Ovary (tissue), 9 donors: ENCODE data around the gene LRRC36. TPM values are rescaled to one million over a fixed set of nuclear protein-coding genes. Genes with fewer than 3 reads are reported as not detected.
A peak's percentile ranks its signal among the peaks of the same experiment; 100 is the strongest.

Source experiments
- DNase-seq, 5 donors: peaks; one replicate each; pipeline ENCODE4 v3.0.0-alpha.2; 2019 to 2020
- H3K27ac ChIP-seq, 2 donors: fragments of 200-600 bp; one replicate each; pipeline versions ENCODE4 v1.5.1 to v1.8.0; 2019 to 2022
- H3K27me3 ChIP-seq: fragments of 200-600 bp; one replicate; pipeline ENCODE4 v1.8.0; 2022
- H3K36me3 ChIP-seq: fragments of 200-600 bp; sonication (generic); one replicate; pipeline ENCODE4 v1.5.1; 2019
- H3K4me1 ChIP-seq: one replicate; pipeline ENCODE4 v1.8.1; 2013; ENCODE audit warnings: mild to moderate bottlenecking, moderate library complexity; ENCODE audit not compliant: insufficient read depth
- H3K4me3 ChIP-seq: fragments of 200-600 bp; sonication (generic); one replicate; pipeline ENCODE4 v1.5.1; 2017
- H3K9me3 ChIP-seq, 2 donors: fragments of 200-600 bp in 1 of 2; sonication (generic) in 1 of 2; one replicate each; pipeline versions ENCODE4 v1.5.1 to v1.8.1; 2013 to 2019; ENCODE audit warnings: mild to moderate bottlenecking in 1 of 2, moderate library complexity in 1 of 2
- EP300 ChIP-seq: sonication (generic); formaldehyde crosslinking; IDR thresholded peaks from one replicate; pipeline ENCODE4 v1.6.1; 2017; ENCODE audit warnings: antibody characterized with exemption
- POLR2A ChIP-seq: fragments of 450-650 bp; IDR thresholded peaks from one replicate; pipeline ENCODE4 v1.6.1; 2017; ENCODE audit warnings: antibody characterized with exemption, mild to moderate bottlenecking, moderate library complexity
- WGBS, 3 donors: extraction: QIAGEN DNeasy Blood & Tissue Kit in 1 of 3; methylation state at CpG; one replicate each; pipeline versions ENCODE4 v1.1.5 to v1.1.7; 2013 to 2017; 5-methylcytosine and 5-hydroxymethylcytosine counted together
- intact Hi-C, 4 donors: fragments of 100-400 bp; cut with DNase I; formaldehyde crosslinking; loops; one replicate each; pipeline versions ENCODE4 v1.11.0 to v1.15.1; 2022 to 2023
- polyA plus RNA-seq, 2 donors: library from polyadenylated mRNA; stranded (reverse); fragments of 200-250 nt in 1 of 2; fragments of 350-450 nt in 1 of 2; fragmentation: Illumina TruSeq in 1 of 2; extraction: RNeasy Lipid Tissue Mini Kit (QIAGEN cat#74804) in 1 of 2; gene quantifications; one replicate each; pipeline ENCODE4 v1.2.3, GENCODE V29; 2013 to 2014
- total RNA-seq, 7 donors: library from RNA; depleted of rRNA in 2 of 7; stranded (reverse); fragments of >200 nt in 2 of 7; fragmentation: NEBNext Ultra II Directional in 3 of 7; extraction: Animal tissue kit (Norgen Biotek cat#: 25700) in 3 of 7; gene quantifications; one replicate each; pipeline versions ENCODE4 v1.1.0 to v1.2.4, GENCODE V29; 2016 to 2023
- TF ChIP-seq, protein P1 (sequence below), 3 donors: fragments of 450-650 bp in 2 of 3; fragments of 200-600 bp in 1 of 3; IDR thresholded peaks; one replicate each; pipeline versions ENCODE4 v1.5.1 to v1.8.0; 2016 to 2022; ENCODE audit warnings: antibody characterized with exemption in 3 of 3, mild to moderate bottlenecking in 1 of 3
- donor health status: DM: no; HTN: no; CAD: no; lungs with moderate emphysema.
- donor health status: DM: no; HTN: no; CAD: no.
- donor health status: Bipolar disorder and iron deficiency.
- donor health status: DM: yes; HTN: yes; CAD: no.
- donor health status: DM: no; HTN: no; CAD: no.
- donor health status: DM: yes; HTN: yes; CAD: no.

LRRC36 gene
- total and polyA plus RNA-seq, 9 donors, result 0.58 to 2.6 (median 0.96) TPM; not detected in 1

DNA sequence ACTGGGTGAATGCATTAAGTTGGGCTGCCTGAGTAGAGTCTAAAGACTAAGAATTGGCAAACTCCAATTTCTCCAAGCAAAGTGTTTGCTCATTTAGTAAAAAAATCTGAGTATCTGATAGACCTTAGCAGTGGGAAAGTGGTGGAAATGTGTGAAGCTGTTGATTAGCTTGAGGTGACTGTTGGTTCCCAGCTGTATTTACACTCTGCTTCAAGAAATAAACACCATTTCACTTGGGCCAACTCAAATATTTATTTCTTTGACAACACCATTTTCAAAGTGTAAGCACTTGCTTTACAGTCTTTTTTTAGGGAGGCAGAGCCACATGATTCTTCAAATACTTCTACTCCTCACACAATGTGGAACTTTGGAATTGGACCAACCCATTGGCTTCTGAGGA lies 8.8 kb upstream of the LRRC36 start:
- H3K27me3 ChIP-seq, result no peaks in the 10 kb centered on the region
- TF ChIP-seq EP300 (no peak), POLR2A (no peak)
- TF ChIP-seq, protein P1, sequence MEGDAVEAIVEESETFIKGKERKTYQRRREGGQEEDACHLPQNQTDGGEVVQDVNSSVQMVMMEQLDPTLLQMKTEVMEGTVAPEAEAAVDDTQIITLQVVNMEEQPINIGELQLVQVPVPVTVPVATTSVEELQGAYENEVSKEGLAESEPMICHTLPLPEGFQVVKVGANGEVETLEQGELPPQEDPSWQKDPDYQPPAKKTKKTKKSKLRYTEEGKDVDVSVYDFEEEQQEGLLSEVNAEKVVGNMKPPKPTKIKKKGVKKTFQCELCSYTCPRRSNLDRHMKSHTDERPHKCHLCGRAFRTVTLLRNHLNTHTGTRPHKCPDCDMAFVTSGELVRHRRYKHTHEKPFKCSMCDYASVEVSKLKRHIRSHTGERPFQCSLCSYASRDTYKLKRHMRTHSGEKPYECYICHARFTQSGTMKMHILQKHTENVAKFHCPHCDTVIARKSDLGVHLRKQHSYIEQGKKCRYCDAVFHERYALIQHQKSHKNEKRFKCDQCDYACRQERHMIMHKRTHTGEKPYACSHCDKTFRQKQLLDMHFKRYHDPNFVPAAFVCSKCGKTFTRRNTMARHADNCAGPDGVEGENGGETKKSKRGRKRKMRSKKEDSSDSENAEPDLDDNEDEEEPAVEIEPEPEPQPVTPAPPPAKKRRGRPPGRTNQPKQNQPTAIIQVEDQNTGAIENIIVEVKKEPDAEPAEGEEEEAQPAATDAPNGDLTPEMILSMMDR (IDR thresholded peaks at IDR 0.05), result no peak
- DNase-seq, result no peak
- H3K9me3 ChIP-seq, result no peaks in the 10 kb centered on the region
- H3K36me3 ChIP-seq, result no peaks in the 10 kb centered on the region
- H3K4me3 ChIP-seq, result no peak overlapping the region
- no peak overlapping the region for H3K27ac ChIP-seq
- H3K4me1 ChIP-seq, result no peaks in the 10 kb centered on the region
- intact Hi-C loops, result no loop called here

DNA sequence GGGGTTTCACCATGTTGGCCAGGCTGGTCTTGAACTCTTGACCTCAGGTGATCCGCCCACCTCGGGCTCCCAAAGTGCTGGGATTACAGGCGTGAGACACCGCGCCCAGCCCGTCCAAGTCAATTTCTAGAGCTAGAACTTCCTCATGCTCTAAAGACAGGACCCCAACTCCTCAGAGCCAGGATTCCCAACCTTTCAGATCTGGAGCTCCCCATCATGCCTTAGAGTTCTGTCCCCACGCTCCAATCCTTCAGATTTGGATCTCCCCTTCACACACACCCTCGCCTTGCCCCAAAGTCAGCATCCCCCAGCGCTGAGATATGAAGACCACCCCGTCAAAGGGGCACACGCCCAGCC lies 522 bp upstream of the LRRC36 start:
- intact Hi-C loops, result no loop called here
- TF ChIP-seq EP300 (no peak), POLR2A (no peak)
- TF ChIP-seq, protein P1 (IDR thresholded peaks at IDR 0.05), result no peak
- Histone ChIP-seq H3K4me1 (peaks cover 8% of the 10 kb centered on the region), H3K4me3 (peak overlapping the region; percentile 41), H3K27ac (no peak overlapping the region), H3K27me3 (no peaks in the 10 kb centered on the region), H3K36me3 (no peaks in the 10 kb centered on the region), H3K9me3 (no peaks in the 10 kb centered on the region)
- DNase-seq, result no peak
- WGBS, 3 donors, result 22 to 40% (median 35%) methylated on average over 11 of the region's 11 CpGs

- no peak for DNase-seq
- no peaks in the 10 kb centered on the region for H3K36me3 ChIP-seq
- H3K27me3 ChIP-seq, result no peaks in the 10 kb centered on the region
- intact Hi-C loops, result no loop called here
- no peaks in the 10 kb centered on the region for H3K9me3 ChIP-seq
- peak overlapping the region in 1 of 2 donors; percentile 26 for H3K27ac ChIP-seq
- peaks cover 8% of the 10 kb centered on the region for H3K4me1 ChIP-seq
- TF ChIP-seq POLR2A (no peak), EP300 (no peak)
- TF ChIP-seq, protein P1 (IDR thresholded peaks at IDR 0.05), result no peak
- H3K4me3 ChIP-seq, result no peak overlapping the region
- 27 to 45% (median 27%) methylated on average over 3 of the region's 3 CpGs for WGBS, 3 donors
Observed at GRCh38 chr16:67327743-67328142, 1.1 kb downstream of the LRRC36 start.

DNA sequence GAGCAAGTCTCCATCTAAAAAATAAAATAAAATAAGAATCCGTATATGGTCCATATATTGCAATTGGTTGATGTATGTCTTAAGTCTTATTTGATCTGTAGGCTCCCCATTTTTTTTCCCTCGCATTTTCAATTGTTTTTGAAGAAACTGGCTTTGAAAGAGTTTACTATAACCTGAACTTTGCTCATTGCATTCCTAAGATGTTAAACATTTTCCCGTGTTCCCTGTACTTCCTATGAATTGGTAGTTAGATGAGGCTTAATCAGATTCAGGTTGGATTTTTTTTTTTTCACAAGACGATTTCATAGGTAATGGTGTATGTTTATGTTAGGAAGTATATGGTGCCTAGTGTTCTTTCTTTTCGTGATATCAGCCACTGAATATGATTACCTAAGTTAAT lies 3.3 kb downstream of the LRRC36 start:
- Histone ChIP-seq H3K4me1 (peaks cover 8% of the 10 kb centered on the region), H3K9me3 (no peaks in the 10 kb centered on the region), H3K36me3 (no peaks in the 10 kb centered on the region), H3K27ac (no peak overlapping the region), H3K4me3 (no peak overlapping the region), H3K27me3 (no peaks in the 10 kb centered on the region)
- no peak for DNase-seq
- TF ChIP-seq, protein P1 (IDR thresholded peaks at IDR 0.05), result no peak
- TF ChIP-seq EP300, result no peak
- no peak for TF ChIP-seq POLR2A
- 47 to 58% (median 55%) methylated on average over 5 of the region's 5 CpGs for WGBS, 3 donors
- intact Hi-C loops, result no loop called here

GRCh38 chr16:67333315-67333714 lies 6.7 kb downstream of the LRRC36 start:
- H3K4me3 ChIP-seq, result no peak overlapping the region
- DNase-seq, result no peak
- H3K27me3 ChIP-seq, result no peaks in the 10 kb centered on the region
- H3K36me3 ChIP-seq, result no peaks in the 10 kb centered on the region
- no peaks in the 10 kb centered on the region for H3K9me3 ChIP-seq
- WGBS, 3 donors, result 72 to 77% (median 75%) methylated on average over 2 of the region's 2 CpGs
- intact Hi-C loops, result no loop called here
- no peaks in the 10 kb centered on the region for H3K4me1 ChIP-seq
- H3K27ac ChIP-seq, result no peak overlapping the region
- TF ChIP-seq, protein P1 (IDR thresholded peaks at IDR 0.05), result no peak
- TF ChIP-seq EP300, result no peak
- TF ChIP-seq POLR2A, result no peak
